ENCODE measurements around the gene LRFN3. TPM values are rescaled to one million over a fixed set of nuclear protein-coding genes. Genes with fewer than 3 reads are reported as not detected.

Gene LRFN3
- total and polyA plus RNA-seq, 2 of the 4 experiments (the other 2 are of a cell fraction): 0.36 to 4.8 TPM

DNA sequence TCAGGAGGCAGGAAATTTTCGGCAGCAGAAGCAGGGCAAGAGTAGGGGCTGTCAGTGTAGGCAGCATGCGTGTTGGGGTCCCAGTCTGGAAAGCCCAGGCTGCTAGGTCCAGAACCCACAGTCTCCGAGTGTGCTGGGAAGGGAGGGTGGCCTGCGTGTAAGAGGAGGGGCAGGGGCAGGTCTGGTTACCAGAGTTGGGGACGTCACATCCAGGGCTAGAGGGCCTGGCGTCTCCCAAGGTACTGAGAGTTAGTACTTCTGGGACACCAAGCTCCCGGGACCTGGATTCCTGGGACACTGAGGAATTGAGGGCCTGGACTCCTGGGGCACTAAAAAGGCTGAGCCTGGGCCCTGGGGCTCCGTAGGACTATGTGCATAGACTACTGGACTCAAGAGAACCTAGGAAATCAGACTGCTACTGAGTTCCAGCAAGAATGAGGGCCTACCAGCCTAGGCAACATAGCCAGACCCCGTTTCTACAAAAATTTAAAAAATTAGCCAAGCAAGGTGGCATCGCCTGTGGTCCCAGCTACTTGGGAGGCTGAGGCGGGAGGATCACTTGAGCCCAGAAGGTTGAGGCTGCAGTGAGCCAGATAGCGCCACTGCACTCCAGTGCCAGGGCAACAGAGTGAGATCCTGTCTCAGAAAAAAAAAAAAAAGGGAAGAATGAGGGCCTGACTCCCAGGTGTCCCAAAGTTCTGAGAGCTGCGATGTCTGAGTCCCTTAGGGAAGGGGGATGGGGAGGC, 38.3 kb upstream of the LRFN3 start:
- POLR2A ChIA-PET (ENCODE audit: unreplicated experiment): interaction anchor here (0.6 kb wide), 1 partner anchor 14 kb away, joined by 3 read pairs; no protein-coding TSS in a partner anchor

More for the DNA sequence above, 38.3 kb upstream of the LRFN3 start:
- peak overlapping the region; percentile 77; the same call in 1 of the 2 replicates for H4K5ac ChIP-seq (ENCODE audit: low read depth, low read length)
- H3K9me3 ChIP-seq (ENCODE audit: control insufficient read depth, insufficient read depth, low read length): no peaks in the 10 kb centered on the region
- no peak overlapping the region for H2BK5ac ChIP-seq (ENCODE audit: low read depth, low read length, poor library complexity, severe bottlenecking)
- H4K91ac ChIP-seq (ENCODE audit: insufficient read depth, low read depth, low read length): 0 out of 2 replicates have a peak overlapping the region, but pooled peaks have one; percentile 61
- no peak overlapping the region for H3K14ac ChIP-seq (replicated peaks; ENCODE audit: low read depth, low read length)
- intact Hi-C loops (cut with micrococcal nuclease) (no loop called here), in situ Hi-C loops (cut with MboI; ENCODE audit: low sequenced_read_pairs) (no loop called here), dilution Hi-C loops (cut with HindIII; ENCODE audit: low sequenced_read_pairs, unreplicated experiment) (no loop called here)
- peak overlapping the region; percentile 35; the same call in 1 of the 2 replicates for H2AK5ac ChIP-seq (ENCODE audit: low read depth, low read length)
- H3K9ac ChIP-seq (ENCODE audit: low read depth, low read length): no peak overlapping the region; the same call in 1 of the 2 replicates
- H2BK15ac ChIP-seq (ENCODE audit: low read depth, low read length): no peak overlapping the region
- no peaks in the 10 kb centered on the region for H4K20me1 ChIP-seq (ENCODE audit: insufficient read depth, low read length)
- H2AK9ac ChIP-seq (replicated peaks; ENCODE audit: low read depth, low read length, poor library complexity): peak overlapping the region; percentile 98
- peak overlapping the region; percentile 44 to 99; a peak in 2 of 4 replicates for H4K8ac ChIP-seq (ENCODE audit: low read depth in 2 of 2, low read length in 2 of 2)
- H3K27ac ChIP-seq (ENCODE audit: insufficient read depth, low read length): no peak overlapping the region
- CTCF ChIA-PET: no interaction called here
- no peak overlapping the region for H3K18ac ChIP-seq (ENCODE audit: low read depth, low read length)
- DNase-seq: no peak
- H2AFZ ChIP-seq (replicated peaks; ENCODE audit: low read length, poor library complexity): no peak overlapping the region
- H3K27me3 ChIP-seq (ENCODE audit: control insufficient read depth, insufficient read depth, low read length): no peaks in the 10 kb centered on the region
- WGBS, 2 experiments (ENCODE audit: extremely low coverage in 2 of 2, insufficient read length in 1 of 2): 92% methylated on average over 8 of the region's 13 CpGs; no CpG with 5 or more reads in 1 of the 2 experiments
- H3K4me2 ChIP-seq (ENCODE audit: low read depth, low read length): peak overlapping the region; percentile 95
- H3K23ac ChIP-seq (ENCODE audit: low read depth, low read length): peak overlapping the region; percentile 19
- BruUV-seq (replicated peaks): no TSS peak
- no peak overlapping the region for H2BK120ac ChIP-seq (ENCODE audit: low read depth, low read length)
- H3K9me1 ChIP-seq (ENCODE audit: insufficient read depth, low read length): peaks cover 13% of the 10 kb centered on the region
- no peak overlapping the region for H3K56ac ChIP-seq (ENCODE audit: extremely low read depth, insufficient read depth, low read length)
- H3K4me1 ChIP-seq (ENCODE audit: control insufficient read depth, insufficient read depth, low read length): peaks cover 18% of the 10 kb centered on the region
- no peak overlapping the region for H2BK20ac ChIP-seq (ENCODE audit: low read depth, low read length)
- no peak for ATAC-seq (ENCODE audit: low read depth)
- peaks cover 18% of the 10 kb centered on the region for H3K36me3 ChIP-seq (ENCODE audit: control insufficient read depth, insufficient read depth, low read length)
- H3K79me1 ChIP-seq (ENCODE audit: low read depth in 1 of 2, low read length in 2 of 2): peaks cover 14 to 40% of the 10 kb centered on the region in 2 experiments; a peak in 3 of 4 replicates
- peak overlapping the region; percentile 79 for H3K4ac ChIP-seq (ENCODE audit: low read depth, low read length)
- no peak for TF ChIP-seq SMC3 (IDR thresholded peaks at IDR 0.05; ENCODE audit: low read depth, low read length)
- no peak for TF ChIP-seq BHLHE40 (IDR thresholded peaks at IDR 0.05; ENCODE audit: low read depth, low read length)
- no peak for TF ChIP-seq RFX5 (IDR thresholded peaks at IDR 0.05; ENCODE audit: low read depth, low read length)
- no peak for TF ChIP-seq MAFK (IDR thresholded peaks at IDR 0.05; ENCODE audit: low read depth, low read length)
- peak overlapping the region; percentile 79; the same call in 1 of the 2 replicates for H3K4me3 ChIP-seq (ENCODE audit: insufficient read depth, low read depth, low read length)
